Kidney tubule cell (primary cell): ENCODE results near the gene DRAXIN.

Experiments used
- DNase-seq: peaks from one replicate; pipeline ENCODE4 v3.0.0-alpha.2; 2018; ENCODE audit warnings: low spot score

The DRAXIN gene

DNA sequence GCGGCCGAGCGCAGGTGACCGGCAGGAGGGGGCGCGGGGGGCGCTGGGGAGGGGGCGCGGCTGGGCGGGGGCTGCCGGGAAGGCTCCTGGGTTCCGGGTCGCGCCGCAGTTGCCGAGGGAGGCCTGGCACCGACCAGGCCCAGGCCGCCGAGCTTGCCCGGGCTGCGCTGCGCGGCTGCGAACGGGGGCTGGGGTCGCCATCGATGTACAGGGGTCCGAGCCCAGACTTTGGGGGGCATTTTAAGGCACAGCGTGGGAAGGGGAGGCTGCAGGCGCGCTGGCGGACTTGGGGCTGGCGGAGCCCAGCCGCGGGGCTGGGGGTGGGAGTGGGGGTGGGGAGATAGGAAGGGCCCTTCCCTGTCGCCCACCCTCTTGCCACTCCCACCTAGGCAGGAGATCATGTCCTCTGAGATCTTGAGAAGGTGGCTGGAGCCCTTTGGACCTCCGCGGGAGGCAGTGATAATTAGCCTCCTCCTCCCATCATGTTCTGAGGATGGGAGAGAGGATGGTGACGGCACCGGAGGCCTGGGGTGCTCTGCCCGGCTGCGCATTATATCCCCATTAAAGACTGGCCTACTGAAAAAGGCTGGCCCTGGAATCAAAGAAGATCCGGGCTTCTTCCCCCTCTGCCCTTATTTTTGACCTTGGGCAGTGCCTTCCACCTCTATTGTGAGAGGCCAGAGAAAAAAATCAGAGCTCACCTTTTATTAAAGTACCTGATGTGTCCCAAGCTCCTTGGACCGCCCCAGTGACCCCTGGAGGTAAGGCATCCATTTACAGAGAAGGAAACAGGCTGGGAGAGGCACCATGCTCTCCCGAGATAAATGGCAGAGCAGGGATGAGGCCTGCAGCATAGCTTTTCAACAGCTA, 36.3 kb upstream of the DRAXIN start:
- DNase-seq, result no peak

DNA sequence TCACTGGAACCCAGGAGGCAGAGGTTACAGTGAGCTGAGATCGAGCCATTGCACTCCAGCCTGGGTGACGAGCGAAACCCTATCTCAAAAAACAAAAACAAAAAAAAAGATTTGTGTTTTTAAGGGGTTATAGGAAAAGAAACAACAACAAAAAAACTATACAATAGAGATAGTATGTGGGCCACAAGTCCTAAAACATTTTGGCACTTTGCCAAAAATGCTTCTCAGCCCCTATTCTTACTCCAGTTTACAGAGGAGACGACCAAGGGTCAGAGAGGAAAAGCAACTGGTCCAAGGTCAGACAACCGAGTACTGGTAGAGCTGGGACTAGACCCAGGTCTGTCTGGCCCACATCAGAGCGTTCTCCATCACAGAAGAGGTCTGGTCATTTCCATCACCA, 33.9 kb upstream of the DRAXIN start:
- no peak for DNase-seq

DNA sequence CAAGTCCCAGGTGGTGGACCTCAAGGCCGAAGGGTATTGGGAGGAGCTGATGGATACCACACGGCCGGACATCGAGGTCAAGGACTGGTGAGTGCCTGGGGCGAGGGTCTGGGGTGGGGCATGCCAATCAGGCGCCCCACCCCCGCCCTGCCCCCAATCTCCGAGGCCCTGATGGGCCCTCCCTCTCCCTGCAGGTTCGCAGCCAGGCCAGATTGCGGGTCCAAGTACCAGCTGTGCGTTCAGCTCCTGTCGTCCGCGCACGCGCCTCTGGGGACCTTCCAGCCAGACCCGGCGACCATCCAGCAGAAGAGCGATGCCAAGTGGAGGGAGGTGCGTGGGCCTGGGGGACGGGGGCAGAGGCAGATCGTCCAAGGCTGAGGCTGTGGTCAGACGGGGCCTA, 33.0 kb upstream of the DRAXIN start:
- no peak for DNase-seq

DNA sequence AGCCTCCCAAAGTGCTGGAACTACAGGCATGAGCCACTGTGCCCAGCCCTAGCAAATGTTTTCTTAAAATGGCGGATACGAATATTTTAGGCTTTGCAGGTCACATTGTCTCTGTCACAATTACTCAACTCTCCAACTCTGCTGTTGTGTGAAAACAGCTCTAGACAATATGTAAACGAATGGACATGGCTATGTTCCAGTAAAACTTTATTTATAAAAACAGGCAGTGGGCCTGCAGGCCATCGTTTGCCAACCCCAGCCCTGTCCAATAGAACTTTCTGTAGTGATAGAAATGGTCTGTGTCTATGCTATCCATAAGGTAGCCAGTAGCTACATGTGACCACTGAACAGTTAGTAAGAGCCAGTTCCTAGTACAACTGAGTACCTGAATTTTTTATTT, 31.8 kb upstream of the DRAXIN start:
- DNase-seq, result no peak

DNA sequence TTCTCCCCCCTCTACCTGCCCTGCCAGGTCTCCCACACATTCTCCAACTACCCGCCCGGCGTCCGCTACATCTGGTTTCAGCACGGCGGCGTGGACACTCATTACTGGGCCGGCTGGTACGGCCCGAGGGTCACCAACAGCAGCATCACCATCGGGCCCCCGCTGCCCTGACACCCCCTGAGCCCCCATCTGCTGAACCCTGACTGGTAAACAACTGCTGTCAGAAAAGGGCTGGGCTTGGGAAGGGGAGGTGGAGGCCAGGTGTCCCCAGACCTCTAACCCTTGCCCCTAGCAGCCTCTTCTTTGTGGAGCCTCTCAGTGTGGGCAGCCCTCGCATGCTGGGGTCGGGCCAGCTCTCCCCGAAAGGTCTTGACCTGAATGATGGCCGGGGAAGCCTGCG, 30.4 kb upstream of the DRAXIN start:
- no peak for DNase-seq

DNA sequence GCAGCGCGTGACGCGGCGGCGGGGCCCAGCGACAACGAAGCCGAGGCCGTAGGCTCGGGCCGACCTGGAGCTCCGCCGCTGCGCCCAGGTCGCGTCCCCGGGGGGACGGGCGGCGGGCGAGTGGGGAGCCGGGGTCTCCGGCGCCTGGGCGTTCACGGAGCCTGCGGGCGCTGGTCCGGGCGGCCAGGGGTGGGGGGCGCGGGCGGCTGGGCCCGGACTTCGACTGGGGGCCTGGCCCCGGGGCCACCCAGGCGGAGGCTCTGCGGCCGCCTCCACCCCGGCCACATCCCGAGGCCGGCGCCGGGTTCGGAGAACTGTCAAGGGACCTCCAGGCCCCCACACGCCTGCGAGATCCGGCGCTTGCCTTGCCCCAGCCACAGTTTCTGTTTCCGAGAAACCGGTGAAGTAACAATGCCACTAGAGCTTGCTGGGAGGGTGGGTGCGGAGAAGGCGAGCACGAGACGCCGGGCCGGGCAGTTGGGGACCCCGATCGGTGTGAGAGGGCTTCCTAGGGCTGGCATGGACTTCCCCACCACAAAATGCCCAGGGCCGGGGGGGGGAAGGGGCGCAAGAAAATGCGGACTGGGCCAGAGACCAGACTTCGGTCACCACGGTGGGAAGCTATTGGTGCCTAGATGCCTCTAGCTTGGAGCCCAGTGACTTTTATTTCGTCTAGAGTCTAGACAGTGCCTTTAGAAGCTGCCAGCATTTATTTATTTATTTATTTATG, 27.0 kb upstream of the DRAXIN start:
- DNase-seq, result peak; percentile 33

GRCh38 chr1:11668516-11668915, 23.0 kb upstream of the DRAXIN start:
- DNase-seq, result no peak

GRCh38 chr1:11670747-11671146, 20.8 kb upstream of the DRAXIN start:
- DNase-seq, result no peak

GRCh38 chr1:11671205-11671543, 20.3 kb upstream of the DRAXIN start:
- DNase-seq, result no peak

GRCh38 chr1:11671544-11672286, 19.8 kb upstream of the DRAXIN start:
- DNase-seq, result no peak

DNA sequence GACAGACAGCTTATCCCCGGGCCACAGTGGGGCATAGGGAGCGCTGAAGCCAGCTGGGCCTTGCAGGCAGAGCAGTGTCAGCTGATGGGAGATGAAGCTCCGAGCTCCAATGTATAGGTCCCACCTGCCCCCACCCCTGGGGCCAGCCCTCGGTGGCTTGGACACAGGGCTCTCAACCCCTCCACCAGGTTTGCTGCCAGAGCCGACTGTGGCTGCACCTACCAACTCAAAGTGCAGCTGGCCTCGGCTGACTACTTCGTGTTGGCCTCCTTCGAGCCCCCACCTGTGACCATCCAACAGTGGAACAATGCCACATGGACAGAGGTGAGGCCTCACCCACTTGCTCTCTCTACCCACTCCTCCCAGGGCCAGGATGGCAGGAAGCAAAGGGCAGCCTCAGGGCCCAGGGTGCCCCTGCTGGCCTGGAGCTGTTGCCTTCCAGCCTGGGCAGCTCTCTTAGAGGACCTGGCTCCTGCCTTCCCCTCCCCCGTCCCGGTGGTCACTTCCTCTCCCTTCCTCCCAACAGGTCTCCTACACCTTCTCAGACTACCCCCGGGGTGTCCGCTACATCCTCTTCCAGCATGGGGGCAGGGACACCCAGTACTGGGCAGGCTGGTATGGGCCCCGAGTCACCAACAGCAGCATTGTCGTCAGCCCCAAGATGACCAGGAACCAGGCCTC, 18.3 kb upstream of the DRAXIN start:
- no peak for DNase-seq

DNA sequence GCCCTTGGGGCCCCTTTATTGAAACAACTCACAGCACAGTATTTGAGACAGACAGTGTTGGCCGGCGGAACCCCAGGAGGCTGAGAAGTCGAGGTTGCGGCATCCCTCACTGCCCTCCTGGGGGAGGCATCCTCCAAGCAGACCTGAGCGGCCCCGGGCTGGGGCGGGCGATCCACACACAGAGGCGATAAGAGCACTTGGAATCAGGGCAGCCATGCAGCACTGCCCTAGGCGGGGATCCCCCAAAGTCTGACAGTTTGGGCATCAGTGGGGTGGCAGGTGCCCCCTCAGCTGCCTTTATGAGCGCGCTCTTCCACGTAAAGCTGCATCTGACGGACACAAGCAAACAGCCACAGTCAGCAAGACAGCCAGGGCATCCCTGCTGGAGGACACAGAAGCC, 17.0 kb upstream of the DRAXIN start:
- DNase-seq, result no peak

GRCh38 chr1:11675325-11675724, 16.2 kb upstream of the DRAXIN start:
- DNase-seq, result no peak

- no peak for DNase-seq
Observed at GRCh38 chr1:11676386-11677103, 15.0 kb upstream of the DRAXIN start.

DNA sequence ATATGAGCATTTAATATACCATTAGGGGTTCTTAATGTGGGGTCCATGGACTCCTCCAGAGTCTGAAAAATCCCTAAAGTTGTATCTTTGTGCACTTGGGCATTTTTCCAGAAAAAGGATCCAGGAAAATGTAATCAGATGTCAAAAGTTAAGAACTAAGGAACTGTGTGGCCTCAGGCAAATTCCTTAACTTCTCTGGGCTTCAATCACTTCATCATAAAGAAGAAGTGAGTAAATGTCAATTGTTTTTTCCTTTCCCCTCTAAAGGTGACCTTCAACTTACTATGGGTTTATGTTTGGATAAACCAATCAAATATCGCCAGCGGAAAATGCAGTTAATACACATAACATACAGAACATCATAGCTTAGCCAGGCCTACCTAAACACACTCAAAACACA, 13.1 kb upstream of the DRAXIN start:
- no peak for DNase-seq

- DNase-seq, result no peak
Observed at GRCh38 chr1:11680270-11681070, 11.0 kb upstream of the DRAXIN start.

DNA sequence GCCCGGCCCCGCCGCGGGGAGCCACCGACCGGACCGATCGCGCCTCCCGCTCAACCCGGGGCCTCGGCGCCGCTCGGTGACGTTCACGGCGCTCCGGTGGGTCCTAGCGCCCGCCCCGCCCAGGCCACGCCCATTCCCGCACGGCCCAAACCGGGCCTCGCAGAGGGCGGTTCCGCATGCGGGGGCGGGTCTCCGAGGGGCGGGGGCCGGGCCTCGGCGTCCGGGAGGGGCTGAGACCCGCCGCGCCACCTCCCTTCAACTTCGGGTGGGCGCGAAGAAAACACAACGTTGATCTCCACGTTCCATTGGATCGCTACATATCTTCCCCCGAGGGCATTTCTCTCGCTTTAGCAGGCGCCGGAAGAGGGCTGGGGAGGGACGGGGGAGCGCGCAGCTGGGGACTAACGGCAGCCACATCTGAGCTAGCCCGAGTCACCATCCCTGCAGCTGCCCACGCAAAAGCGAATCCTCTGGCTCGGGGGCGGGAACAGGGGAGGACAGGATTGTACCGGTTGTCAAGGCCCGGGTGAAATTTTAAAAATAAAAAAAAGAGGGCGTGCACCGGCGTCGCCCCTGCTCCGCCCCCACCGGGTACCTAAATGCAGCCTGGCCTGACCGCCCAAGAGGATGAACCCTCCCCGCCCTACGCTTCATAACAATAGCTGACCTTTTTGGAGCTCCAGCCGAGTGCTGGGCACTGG, 10.3 kb upstream of the DRAXIN start, which contains the start of gene MAD2L2:
Gene MAD2L2 (minus strand): TSS at position 78 of the 701 bp plus-strand sequence. CDS start 547 bp downstream, outside the sequence.
- DNase-seq, result peak; percentile 75

GRCh38 chr1:11682287-11682771, 9.2 kb upstream of the DRAXIN start:
- DNase-seq, result no peak

DNA sequence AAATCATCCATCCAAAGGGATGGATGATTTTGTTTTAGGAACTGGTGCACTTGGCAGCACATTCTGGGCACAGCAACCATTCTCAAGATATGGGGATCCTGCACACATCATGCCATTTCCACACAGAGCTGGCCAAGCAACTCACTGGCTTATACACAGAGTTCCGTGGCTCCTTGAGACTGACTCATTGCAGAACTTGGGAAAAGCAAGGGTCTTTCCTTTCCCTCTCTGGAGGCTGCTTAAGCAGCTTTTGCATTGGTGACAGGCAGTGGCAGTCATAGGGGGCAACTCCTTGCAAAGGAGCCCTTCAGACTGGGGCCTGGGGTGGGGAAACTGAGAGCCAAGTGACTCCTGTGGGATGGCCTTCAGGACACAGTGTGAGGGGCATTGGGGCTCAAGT, 8.7 kb upstream of the DRAXIN start:
- DNase-seq, result no peak

DNA sequence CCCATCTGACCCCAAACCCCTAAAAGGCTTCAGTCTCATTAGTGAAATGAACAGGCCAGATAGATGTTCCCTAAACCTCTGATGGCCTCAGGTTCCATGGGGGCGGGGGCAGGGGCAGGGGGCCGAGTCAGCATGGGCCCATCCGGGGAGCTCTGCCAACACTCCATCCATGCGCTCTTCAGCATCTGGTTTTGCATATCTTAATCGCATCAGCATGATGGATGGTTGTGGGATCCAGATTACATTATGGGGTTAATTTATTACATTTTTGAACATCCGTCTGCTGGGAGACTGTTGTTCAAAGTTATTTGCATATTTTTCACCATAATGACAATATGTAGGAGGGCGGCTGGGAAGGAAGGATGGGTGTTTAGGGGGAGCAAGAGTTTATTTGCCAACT, 7.4 kb upstream of the DRAXIN start:
- no peak for DNase-seq
